AG20443 (cell line): Measurements from ENCODE around the gene NAALADL2.
"Not testable (repeated sequence)": the region's sequence is repeated elsewhere in the genome, so short reads cannot be mapped to it uniquely, and the experiment has no call there.

Experiments used
- DNase-seq: peaks from one replicate; pipeline ENCODE4 v3.0.0; 2012; ENCODE audit warnings: low spot score, mixed read lengths

The NAALADL2 gene

DNA sequence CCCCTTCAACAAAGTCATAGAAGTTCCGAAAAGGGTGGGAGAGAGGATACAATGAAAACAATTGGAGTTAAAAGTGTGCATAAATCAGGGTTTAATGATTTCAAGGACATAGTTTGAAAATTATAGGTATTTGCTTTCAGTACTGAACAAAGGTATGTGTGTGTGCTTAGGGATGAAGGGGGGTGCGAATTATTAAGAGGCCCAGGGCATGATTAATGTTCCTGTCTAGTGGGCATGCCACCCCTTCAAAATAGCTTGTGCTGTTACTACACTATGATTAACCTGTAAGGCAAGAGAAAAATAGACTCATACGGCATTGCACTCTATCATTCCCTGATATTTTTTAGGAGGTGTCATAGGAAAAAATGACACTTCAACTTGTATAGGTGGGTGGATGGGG lies 731.6 kb downstream of the NAALADL2 start:
- DNase-seq = no peak

DNA sequence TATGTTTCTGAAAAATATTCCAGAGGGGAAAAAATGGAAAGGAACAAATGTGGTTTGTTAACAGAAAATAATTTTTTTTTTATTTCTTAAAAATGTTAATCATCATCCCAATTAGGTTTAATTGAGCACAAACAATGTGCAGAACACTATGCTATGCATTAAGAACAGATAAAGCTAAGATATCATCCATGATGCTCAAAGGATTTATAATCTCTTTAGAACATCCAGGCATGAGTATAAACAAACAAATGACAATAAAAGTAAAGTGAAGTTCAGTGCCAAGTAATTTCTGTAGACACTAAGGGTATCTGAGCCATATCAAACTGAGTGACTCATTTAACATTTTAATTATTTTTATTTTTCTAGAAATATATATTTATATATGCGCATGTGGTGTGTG lies 732.2 kb downstream of the NAALADL2 start:
- DNase-seq = no peak

DNA sequence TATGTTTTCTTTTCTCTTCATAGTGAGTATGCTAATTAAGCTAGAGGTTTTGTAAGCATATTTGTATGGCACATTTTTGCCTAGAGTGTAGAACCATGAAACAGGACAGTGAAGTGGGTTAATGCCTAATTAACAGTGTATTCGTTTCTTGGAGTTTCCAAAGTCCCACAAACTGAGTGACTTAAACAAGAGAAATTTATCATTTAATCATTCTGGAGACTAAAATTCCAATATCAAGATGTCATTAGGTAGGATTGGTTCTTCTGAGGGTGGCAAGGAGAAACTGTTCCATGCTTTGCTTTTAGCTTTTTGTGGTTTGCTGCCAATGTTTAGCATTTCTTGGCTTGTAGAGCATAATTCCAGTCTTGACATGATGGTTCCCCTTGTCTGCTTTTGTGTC lies 734.2 kb downstream of the NAALADL2 start:
- DNase-seq = no peak

DNA sequence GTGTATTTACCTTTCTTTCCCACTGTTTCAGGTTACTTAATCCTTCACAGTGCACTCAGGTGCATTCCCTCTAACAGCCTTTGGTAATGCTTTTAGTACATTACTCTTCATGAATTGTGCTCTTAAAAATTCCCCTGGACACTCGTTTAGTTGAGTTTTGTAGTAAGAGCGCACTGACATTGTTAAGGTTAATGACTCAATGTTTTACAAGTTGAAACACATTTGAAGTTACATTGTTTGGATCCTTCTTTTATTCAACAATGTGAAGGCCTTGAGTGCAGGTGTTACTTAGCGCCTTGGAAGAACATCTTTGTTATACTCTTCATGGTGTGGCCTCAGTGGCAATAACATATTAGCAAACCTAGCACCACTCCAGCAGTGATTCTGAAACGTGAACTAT lies 739.6 kb downstream of the NAALADL2 start:
- DNase-seq = no peak

DNA sequence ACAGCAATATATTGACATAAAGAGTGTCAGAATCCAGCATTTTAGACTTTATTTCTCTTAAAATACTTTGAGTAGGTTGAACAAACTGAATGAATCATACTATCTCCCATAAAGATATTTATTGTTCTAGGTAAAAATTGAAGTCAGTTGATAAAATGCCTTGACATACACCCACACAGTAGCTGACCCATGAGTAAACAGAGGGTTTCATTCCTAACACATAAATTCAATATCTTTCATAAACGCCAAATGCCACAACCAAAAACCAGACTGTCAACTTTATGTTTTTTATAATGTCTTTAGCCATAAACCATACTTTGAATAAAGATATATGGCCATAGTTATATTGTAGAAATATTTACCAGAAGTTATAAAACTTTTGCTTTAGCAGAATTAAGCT lies 742.4 kb downstream of the NAALADL2 start:
- no peak for DNase-seq

DNA sequence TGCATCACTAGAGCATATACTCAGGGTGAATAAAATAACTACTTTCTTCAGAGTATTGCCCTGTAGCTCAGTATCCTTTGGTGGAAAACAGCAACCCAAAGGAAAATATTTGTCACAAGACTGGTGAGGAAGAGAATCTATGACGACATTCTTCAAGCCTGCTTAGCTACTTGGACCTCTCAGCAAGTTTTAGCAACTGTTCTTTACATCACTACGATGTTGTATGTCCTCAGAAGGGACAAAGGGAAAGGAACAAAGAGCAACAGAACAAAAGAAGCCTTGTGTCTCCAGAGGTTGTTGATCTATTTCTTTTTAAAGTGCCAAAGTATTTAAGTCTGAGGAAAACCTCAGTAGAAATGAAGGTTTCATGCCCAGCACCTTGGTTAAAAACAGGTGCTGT lies 746.7 kb downstream of the NAALADL2 start:
- no peak for DNase-seq

DNA sequence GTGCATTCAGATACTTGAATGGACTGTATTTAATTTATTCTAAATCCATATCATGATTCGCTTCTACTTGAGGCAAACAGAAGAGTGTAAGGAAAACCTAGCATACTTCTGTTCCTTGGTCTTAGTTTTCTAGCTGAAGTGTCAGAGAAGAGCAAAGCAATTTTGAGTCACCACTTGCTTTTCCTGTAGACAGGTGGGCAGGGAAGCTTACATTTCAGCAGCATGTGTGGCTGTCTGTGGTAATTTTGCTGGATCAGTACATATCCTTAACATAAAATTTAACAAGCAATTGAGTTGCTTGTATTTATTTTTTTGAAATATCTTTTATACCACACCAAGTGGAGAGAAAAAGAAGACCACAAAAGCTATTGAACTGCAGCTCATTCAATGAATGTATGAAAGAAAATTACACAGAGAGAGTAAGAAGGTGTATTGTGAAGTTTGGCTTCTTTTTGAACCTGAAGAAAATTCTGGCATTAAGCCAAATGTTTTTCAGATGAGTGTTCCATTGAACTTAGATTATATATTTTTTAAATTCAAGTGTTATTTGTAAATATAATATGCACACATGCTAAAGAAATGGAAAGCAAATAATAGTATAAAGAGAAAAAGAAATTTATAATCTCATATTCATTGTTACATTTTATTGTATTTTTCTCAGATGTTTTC lies 747.6 kb downstream of the NAALADL2 start:
- no peak for DNase-seq

DNA sequence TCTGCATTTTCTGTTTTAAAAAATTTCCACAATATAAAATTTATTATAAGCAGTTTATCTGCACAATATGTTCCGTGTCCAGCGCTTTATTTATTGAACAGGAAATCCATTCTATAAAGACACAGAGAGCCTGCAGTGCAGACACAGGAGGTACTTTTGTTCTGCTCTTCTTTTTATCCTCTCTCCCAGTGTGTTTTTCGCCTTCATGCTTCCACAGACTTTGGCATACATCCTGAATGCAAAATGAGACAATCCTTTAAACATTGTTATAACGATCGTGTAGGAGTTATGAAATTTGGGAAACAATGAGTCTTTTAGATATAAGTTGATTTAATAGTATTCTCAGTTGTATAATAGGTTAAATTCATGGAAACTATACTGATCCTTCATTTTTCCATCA lies 749.2 kb downstream of the NAALADL2 start:
- DNase-seq = no peak

DNA sequence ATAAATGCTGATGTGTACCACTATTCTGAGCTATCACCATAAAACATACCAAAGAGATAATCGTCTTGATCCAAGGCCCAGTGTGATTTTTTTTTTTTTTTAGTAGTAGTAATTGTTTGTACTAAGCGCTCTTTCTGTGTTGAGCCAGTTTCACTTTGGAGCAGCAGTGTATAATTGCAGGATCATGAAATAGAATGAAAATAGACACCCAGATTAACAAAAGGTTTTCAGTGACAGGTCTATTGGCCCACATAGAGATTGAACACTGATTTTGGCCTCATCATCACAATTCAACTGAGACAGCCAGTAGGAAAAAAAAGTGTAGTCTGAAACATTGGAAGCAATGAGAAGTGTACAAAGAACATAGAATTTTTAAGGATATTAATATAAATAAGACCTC lies 749.8 kb downstream of the NAALADL2 start:
- DNase-seq = no peak

DNA sequence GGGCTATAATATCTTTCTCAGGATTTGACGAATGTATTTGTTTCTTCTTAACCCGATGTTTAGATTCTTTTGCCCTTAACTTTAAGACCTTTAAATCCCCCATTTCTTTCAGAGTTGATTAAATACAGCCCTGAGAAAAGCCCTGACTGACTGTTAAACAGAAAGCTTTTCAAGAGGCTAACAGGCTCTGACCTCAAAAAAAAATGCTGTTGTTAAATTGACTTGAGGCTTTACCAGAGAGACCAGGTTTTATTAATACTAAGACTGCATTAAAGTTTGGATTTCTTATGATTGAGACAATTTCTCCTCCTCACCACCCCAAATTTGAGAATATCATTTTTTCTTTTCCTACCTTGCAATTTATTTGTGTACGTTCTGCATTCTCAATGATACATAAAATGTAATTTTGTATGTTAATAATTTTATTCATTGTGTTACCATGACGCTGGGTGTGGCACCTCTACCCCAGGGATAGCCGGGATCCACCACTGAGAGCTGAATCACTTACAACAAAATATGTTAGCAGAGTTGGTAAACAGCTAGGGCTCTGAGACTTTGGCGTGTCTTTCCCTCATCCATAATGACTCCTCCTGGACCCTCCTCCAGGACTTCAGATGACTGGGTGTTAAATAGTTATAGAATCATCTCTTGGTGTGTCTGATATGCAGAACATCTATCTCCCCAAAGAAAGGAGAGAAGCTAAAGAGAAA lies 753.5 kb downstream of the NAALADL2 start:
- DNase-seq = no peak

DNA sequence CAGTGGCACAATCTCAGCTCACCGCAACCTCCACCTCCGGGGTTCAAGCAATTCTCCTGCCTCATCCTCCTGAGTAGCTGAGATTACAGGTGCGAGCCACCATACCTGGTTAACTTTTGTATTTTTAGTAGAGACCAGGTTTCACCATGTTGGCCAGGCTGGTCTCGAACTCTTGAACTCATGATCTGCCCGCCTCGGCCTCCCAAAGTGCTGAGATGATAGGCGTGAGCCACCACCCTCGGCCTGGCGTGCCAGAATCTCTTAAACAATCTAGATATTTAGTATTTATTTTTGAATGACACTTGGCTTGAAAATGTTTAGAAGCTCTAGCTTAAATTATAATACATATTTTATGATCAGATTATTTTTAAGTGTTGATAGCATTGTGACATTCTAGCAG lies 755.0 kb downstream of the NAALADL2 start:
- DNase-seq = not testable (repeated sequence)

DNA sequence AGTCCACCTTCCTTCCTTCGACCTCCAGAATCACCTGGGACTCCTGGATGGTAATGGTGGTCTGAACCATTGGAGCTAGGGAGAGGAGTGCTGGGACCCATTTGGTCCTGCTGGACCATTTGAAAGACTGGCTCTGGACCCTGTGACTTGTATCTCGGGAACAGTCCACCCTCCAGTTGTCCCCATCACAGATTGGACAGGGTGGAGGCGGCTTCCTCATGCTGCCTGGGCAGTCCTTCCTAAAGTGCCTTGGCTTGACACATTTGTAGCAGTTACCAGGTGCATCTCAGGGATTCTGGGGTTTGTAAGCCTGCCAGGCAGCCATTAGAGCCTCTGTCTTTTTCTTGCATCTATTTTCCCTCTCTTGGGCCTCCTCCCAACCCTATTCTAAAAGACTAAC lies 758.1 kb downstream of the NAALADL2 start:
- no peak for DNase-seq

DNA sequence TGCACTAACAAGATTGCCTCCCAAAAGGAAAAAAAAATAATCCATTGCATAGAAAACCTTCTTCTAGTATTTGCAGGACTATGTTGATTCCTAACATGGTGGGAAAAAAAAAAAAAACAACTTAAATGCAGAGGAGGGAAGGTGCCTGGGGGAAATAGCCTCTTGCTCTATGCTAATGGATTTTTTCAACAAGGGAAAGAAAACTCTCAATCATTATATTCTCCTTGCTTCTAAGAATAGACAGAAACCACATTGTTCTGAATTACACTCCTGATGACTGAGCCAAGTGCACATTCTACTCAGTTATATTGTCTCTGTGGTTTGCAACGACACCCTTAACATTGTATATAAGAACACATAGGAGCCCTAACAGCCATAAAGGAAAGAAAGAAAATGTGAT lies 760.2 kb downstream of the NAALADL2 start:
- no peak for DNase-seq

DNA sequence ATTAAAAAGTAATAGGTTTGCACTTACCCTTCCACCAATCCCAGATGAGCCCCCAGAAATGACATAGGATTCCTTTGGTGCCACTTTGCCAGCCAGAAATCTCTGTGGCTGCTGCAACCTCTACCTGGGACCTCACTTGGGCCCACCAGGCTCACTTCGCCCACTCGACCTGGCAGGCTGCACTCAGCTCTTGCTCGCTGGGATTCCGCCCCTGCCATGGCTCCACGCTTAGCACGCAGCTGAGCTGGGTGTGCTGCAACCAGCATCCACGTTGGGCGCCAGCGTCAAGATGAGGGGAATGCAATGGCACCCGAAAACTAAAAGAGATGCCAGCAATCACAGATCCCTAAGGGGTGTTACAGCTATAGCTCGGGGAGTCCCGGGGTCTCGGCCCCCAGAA lies 761.0 kb downstream of the NAALADL2 start:
- no peak for DNase-seq

DNA sequence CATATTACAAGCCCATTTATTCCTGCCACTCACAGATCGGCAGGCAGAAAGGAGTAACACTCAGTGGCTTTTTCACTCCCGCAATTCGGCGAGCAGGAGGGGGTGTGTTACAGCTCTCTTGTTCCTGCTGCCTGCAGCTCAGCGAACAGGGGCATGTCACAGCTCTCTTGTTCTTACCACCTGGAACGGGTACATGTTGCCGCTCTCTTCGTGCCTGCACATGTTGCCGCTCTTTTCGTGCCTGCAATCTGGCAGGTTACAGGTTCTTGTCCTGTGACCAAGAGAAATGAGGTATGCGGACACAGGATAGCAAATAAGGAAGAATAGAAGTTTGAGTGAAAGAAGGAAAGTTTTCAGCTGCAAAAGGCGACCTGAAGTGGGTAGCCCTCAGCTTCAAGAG lies 761.4 kb downstream of the NAALADL2 start:
- no peak for DNase-seq

DNA sequence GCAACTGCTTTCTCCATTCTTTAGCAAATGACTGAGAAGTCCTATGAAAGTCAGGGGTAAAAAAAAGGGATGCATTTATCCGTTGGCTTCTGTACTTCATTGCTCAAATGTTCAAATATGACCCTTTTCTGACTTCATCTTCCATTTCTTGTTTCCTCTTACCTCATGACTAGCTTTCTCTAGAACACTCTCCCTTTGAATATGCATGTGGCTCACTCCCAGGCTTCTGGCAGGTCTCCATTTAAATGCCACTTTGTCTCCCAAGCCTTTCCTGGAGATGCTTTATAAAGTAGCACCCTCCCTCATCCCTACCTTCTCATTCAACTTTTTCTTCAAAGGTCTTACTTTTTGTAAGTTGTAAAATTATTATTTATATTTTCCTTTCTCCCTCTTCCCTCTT lies 781.8 kb downstream of the NAALADL2 start:
- DNase-seq = no peak

DNA sequence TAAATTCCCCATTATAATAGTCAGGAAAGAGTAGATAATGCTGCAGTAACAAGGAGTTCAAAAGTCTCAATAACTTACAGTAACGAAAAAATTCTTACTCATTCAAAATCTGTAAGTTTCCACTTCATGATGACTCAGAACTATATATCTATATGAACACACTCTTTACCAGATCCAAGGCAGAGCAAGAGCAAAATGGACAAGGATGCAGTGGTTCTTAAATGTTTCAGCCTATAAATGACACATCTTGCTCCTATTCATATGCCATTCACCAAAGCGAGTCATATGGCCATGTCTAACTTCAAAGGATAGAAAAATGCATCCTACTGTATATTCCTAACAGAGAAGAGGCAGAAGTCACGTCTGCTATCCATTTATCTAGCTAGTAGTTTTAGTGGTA lies 787.7 kb downstream of the NAALADL2 start:
- no peak for DNase-seq

DNA sequence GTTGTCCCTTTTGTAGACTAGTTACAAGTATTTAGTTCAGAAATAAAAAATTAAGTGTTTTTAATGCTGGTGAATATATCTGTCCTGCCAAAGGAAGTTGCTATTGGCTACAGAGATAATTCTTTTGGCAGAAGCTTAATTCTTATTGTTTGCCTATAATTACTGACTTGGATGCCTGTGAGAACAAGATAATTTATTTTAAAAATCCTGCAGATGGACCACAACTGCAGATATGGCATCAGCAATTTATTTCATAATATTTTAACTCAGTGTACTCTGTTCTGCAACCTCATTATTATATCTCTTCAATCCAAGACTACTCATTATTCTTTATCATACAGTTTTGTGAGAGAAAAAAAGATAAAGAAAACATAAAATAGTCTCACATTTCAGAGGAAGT lies 789.8 kb downstream of the NAALADL2 start:
- no peak for DNase-seq

DNA sequence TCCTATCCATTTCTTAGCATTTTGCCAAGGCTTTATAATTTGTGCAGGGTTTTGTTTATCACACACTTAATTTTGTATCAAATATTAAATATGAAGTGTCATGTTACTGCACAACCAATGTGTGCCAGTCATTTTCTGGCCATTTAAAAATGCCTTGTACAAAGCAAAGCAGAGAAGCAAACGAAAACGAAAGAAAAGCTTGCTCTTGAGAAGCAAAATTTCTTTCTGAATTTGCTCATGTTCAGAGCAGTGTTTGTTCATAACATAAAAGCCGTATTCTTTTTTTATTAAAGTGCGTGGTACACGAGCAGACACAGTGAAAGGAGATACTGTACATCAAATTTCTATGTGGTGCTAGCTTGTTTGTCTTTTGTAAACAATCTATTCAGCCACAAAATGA lies 792.6 kb downstream of the NAALADL2 start:
- DNase-seq = no peak

DNA sequence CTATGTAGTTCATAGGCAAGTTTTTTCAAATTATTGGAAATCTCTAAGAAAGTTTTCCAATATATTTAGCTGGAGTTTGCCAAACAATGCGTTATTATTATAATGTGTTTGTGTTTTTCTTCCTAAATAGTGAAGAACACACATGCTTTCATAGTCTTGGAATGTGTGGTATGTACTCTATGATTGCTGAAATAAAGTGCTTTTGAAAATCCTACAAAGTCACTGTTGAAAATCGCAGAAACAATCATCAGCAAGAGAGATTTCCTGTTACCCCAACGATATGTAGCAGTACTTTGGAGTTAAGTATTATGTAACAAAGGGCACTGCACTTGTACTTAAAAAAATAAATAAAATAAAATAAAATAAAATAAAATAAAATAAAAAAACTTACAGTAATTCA lies 796.2 kb downstream of the NAALADL2 start:
- DNase-seq = no peak

DNA sequence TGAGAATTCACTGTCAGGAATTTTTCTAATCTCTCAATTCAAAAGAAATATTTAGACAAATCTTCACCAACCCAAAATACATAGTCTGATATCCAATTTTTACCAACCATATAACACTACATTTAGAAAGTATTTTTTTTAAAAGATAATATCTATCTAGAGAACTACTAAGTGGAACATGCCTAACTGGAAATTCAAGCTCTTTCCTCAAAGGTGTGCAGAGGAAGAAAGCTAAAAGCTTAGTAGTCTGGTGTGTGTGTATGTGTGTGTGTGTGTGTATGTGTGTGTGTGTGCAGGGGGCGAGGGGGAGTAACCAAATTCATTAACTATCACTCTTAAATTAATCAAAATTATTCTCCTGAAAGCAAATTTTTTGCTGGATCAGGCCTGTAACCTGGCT lies 797.3 kb downstream of the NAALADL2 start:
- DNase-seq = no peak

DNA sequence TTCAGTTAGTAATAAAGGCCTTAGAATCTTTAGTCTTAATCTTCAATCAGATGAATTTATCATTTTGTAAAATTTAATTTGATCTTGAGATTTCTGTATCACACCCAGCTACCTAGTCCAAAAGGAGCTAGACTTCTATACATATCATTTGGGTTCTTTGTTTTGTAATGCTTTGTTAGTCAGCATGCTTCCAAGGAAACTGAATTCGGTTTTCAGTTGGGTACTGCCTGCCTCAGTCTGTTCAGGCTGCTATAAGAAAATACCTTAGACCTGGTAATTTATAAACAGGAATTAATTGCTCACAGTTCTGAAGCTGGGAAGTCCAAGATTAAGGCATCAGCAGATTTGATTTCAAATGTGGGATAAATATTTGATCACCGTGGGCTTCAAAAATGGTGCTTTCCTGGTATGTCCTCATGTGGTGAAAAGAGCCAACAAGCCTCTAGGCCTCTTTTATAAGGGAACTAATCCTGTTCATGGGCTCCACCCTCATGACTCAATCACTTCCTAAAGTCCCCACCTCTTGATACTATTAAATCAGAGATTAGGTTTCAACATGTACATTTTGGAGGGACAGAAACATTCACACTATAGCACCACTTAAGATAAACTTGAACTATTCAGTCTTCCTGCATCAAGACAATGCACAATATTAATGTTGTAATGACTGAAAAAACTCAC lies 800.7 kb downstream of the NAALADL2 start:
- DNase-seq = no peak

DNA sequence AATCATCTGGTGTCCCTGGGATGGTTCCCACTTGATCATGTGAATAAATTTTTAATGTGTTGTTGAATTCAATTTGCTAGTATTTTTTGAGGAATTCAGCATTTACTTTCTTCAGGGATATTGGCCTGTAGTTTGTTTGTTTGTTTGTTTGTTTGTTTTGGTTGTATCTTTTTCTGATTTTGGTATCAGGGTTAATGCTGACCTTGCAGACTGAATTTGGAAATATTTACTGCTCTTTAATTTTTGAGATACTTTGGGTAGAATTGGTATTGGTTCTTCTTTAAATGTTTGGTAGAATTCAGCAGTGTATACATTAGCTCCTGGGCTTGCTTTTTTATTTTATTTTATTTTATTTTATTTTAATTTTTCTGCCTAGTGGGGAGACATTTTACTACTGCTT lies 803.7 kb downstream of the NAALADL2 start:
- DNase-seq = no peak

DNA sequence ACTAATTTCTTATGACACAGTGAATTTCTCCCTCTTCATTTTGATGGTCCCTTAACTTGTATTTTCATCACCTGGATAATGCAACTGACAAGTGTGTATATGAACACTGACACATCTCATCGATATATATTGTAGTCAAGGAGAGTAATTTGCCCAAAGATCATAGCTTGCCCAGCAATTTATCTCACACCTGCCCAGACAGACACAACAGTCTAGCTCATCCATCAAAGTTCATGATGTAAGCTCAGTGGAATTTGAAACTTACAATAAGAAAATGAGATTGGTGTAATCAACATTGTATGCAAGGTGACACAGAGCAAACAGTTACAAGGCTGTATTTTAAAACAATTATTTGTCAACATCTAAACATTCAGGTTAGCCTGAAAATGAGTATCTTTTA lies 805.8 kb downstream of the NAALADL2 start:
- no peak for DNase-seq
